ENCODE measurements around the gene NADK2. TPM values are rescaled to one million over a fixed set of nuclear protein-coding genes. Genes with fewer than 3 reads are reported as not detected.

Gene NADK2
- total RNA-seq, 1 experiment from 2014 or later, result 21.2 TPM

- Histone ChIP-seq H3K36me3 (ENCODE audit: control insufficient read depth in 1 of 2, insufficient read depth in 2 of 2, low read length in 2 of 2) (peaks cover 35 to 44% of the 10 kb centered on the region in 2 experiments), H3K9me2 (ENCODE audit: insufficient read depth) (no peaks in the 10 kb centered on the region), H3K9ac (ENCODE audit: low read length) (no peak overlapping the region), H3K4me3 (replicated peaks in 1 of 2; ENCODE audit: low read depth in 1 of 2, low read length in 2 of 2) (no peak overlapping the region), H4K20me1 (ENCODE audit: insufficient read depth) (no peaks in the 10 kb centered on the region), H3K9me3 (ENCODE audit: control insufficient read depth in 1 of 2, insufficient read depth in 1 of 2, low read depth in 1 of 2, low read length in 2 of 2) (no peaks in the 10 kb centered on the region), H3K27me3 (ENCODE audit: insufficient read depth, low read length) (no peaks in the 10 kb centered on the region), H3K27ac (ENCODE audit: low read depth, low read length) (no peak overlapping the region), H3K79me2 (ENCODE audit: insufficient read depth, low read length) (no peaks in the 10 kb centered on the region), H3K4me2 (ENCODE audit: low read length) (no peak overlapping the region), H3K4me1 (ENCODE audit: control insufficient read depth in 1 of 2, insufficient read depth in 2 of 2, low read length in 2 of 2) (no peaks in the 10 kb centered on the region), H2AFZ (ENCODE audit: low read depth, low read length, poor library complexity, severe bottlenecking) (no peak overlapping the region)
- CTCF ChIA-PET, result no interaction called here
- BruUV-seq (replicated peaks), result no TSS peak
- intact Hi-C loops (cut with micrococcal nuclease), result no loop called here
- ATAC-seq, result no peak
- no peak for DNase-seq (ENCODE audit: low read depth, low spot score)
- TF ChIP-seq EZH2phosphoT487 (IDR thresholded peaks at IDR 0.05; ENCODE audit: borderline replicate concordance) (no peak), MAX (IDR thresholded peaks at IDR 0.05) (no peak), SP1 (IDR thresholded peaks at IDR 0.05; ENCODE audit: low read depth) (no peak), POLR2A (IDR thresholded peaks at IDR 0.05; ENCODE audit: borderline replicate concordance, extremely low read depth, insufficient read depth, insufficient read length) (no peak), ZBTB33 (IDR thresholded peaks at IDR 0.05; ENCODE audit: extremely low read depth, insufficient replicate concordance, low read length) (no peak), CBX3 (IDR thresholded peaks at IDR 0.05; ENCODE audit: low read depth) (no peak), REST (IDR thresholded peaks at IDR 0.05; ENCODE audit: low read depth) (no peak), ZFX (IDR thresholded peaks at IDR 0.05) (no peak), FOSL1 (IDR thresholded peaks at IDR 0.05; ENCODE audit: low read depth) (no peak), ZNF274 (IDR thresholded peaks at IDR 0.05; ENCODE audit: low read depth, low read length) (no peak), POLR2AphosphoS5 (IDR thresholded peaks at IDR 0.05; ENCODE audit: low read depth, low read length) (no peak)
- RAD21 ChIA-PET (ENCODE audit: low non-redundant PET in 1 of 2, low total read pairs in 2 of 2, uncharacterized antibody in 2 of 2, unreplicated experiment in 2 of 2), result no interaction called here
- POLR2A ChIA-PET, result no interaction called here
Measured at GRCh38 chr5:36173426-36173825, 68.3 kb downstream of the NADK2 start.

Measured in HCT116 (cell line).